Measurements from ENCODE around the gene ZNF697.

DNA sequence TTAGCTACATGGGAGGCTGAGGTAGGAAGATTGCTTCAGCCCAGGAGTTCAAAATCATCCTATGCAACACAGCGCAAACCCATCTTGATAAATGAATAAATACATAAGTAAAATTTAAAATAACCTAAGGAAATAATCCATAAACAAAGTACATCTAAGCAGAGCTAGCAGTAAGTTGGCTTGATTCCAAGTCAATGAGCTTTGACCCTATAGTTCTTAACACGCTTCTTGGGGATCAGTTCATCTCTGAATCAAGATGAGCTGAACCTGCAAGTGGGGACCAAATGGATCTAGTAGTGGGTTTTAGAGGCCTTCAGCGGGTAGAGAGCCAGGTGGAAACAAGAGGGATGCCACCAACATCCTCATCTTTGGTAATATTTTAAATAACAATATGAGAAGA, 32.1 kb upstream of the ZNF697 start:
- no peak for TF ChIP-seq POLR2A (IDR thresholded peaks at IDR 0.05)
- TF ChIP-seq, protein P1, sequence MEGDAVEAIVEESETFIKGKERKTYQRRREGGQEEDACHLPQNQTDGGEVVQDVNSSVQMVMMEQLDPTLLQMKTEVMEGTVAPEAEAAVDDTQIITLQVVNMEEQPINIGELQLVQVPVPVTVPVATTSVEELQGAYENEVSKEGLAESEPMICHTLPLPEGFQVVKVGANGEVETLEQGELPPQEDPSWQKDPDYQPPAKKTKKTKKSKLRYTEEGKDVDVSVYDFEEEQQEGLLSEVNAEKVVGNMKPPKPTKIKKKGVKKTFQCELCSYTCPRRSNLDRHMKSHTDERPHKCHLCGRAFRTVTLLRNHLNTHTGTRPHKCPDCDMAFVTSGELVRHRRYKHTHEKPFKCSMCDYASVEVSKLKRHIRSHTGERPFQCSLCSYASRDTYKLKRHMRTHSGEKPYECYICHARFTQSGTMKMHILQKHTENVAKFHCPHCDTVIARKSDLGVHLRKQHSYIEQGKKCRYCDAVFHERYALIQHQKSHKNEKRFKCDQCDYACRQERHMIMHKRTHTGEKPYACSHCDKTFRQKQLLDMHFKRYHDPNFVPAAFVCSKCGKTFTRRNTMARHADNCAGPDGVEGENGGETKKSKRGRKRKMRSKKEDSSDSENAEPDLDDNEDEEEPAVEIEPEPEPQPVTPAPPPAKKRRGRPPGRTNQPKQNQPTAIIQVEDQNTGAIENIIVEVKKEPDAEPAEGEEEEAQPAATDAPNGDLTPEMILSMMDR (IDR thresholded peaks at IDR 0.05) = no peak
- TF ChIP-seq EP300 (IDR thresholded peaks at IDR 0.05) = no peak
